HEK293 (cell line): ENCODE results near the gene CACNA1H.

Experiments used
- KLF1 ChIP-seq: fragments of 450-650 bp; formaldehyde crosslinking; IDR thresholded peaks from 2 replicates; pipeline ENCODE4 v1.5.1; 2016; ENCODE audit warnings: missing biosample characterization, missing genetic modification characterization
- OSR2 ChIP-seq: fragments of 450-650 bp; formaldehyde crosslinking; IDR thresholded peaks from 2 replicates; pipeline ENCODE4 v1.5.1; 2016; ENCODE audit warnings: missing biosample characterization, missing genetic modification characterization
- RBAK ChIP-seq: fragments of 450-650 bp; formaldehyde crosslinking; IDR thresholded peaks from 2 replicates; pipeline ENCODE4 v1.5.1; 2016; ENCODE audit warnings: missing biosample characterization, missing genetic modification characterization
- SP2 ChIP-seq: fragments of 450-650 bp; formaldehyde crosslinking; IDR thresholded peaks from 2 replicates; pipeline ENCODE4 v1.5.1; 2016; ENCODE audit warnings: missing biosample characterization, missing genetic modification characterization
- TCF7L2 ChIP-seq: IDR thresholded peaks from 2 replicates; pipeline ENCODE4 v1.6.1; 2011; ENCODE audit warnings: low read depth, mild to moderate bottlenecking, inconsistent platforms, low read length, moderate library complexity, borderline replicate concordance
- ZNF623 ChIP-seq: fragments of 450-650 bp; formaldehyde crosslinking; IDR thresholded peaks from 2 replicates; pipeline ENCODE4 v1.5.1; 2016; ENCODE audit warnings: missing biosample characterization, missing genetic modification characterization
- ZNF654 ChIP-seq: fragments of 450-650 bp; formaldehyde crosslinking; IDR thresholded peaks from 2 replicates; pipeline ENCODE4 v1.5.1; 2016; ENCODE audit warnings: low read depth, missing biosample characterization, missing genetic modification characterization
- ZNF658 ChIP-seq: fragments of 450-650 bp; formaldehyde crosslinking; IDR thresholded peaks from 2 replicates; pipeline ENCODE4; 2016; ENCODE audit warnings: missing biosample characterization, missing genetic modification characterization
- ZNF660 ChIP-seq: fragments of 450-650 bp; IDR thresholded peaks from 2 replicates; pipeline ENCODE4 v1.5.1; 2018; ENCODE audit warnings: missing biosample characterization, mild to moderate bottlenecking, missing genetic modification characterization
- ZNF707 ChIP-seq: fragments of 450-650 bp; formaldehyde crosslinking; IDR thresholded peaks from 2 replicates; pipeline ENCODE4 v1.5.1; 2016; ENCODE audit warnings: missing biosample characterization, missing genetic modification characterization
- ZNF747 ChIP-seq: fragments of 450-650 bp; formaldehyde crosslinking; IDR thresholded peaks from 2 replicates; pipeline ENCODE4 v1.5.1; 2016; ENCODE audit warnings: missing biosample characterization, missing genetic modification characterization
- TF ChIP-seq, protein P1 (sequence below): fragments of 450-650 bp; formaldehyde crosslinking; IDR thresholded peaks from 2 replicates; pipeline ENCODE4 v1.5.1; 2016; ENCODE audit warnings: missing biosample characterization, missing genetic modification characterization
- TF ChIP-seq, protein P2 (sequence below): fragments of 450-650 bp; formaldehyde crosslinking; IDR thresholded peaks from 2 replicates; pipeline ENCODE4 v1.5.1; 2016; ENCODE audit warnings: missing biosample characterization, missing genetic modification characterization
- TF ChIP-seq, protein P3 (sequence below): sonication (generic); formaldehyde crosslinking; IDR thresholded peaks from 2 replicates; pipeline ENCODE4 v1.8.1; 2022; ENCODE audit warnings: mild to moderate bottlenecking, moderate library complexity, missing genetic modification reagents

DNA sequence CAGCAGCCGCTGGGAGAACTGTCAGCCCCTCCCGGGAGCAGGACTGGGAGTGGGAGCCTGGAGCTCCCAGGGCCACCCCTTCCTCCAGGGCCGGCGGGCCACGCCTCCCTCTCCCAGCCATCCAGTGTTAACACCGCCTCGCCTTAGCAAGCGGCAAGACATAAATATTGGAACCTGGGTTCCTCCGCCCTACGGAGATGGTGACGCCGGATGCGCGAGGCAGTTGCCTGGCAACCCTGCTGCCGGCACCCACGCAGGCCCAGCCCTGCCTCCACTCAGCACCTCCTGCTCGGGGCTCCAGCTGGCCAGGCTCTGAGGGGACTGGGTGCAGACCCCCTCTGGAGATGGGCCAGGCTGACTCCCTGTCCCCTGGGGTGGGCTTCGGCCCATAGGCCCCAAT lies 27.4 kb upstream of the CACNA1H start:
- TF ChIP-seq, protein P1, sequence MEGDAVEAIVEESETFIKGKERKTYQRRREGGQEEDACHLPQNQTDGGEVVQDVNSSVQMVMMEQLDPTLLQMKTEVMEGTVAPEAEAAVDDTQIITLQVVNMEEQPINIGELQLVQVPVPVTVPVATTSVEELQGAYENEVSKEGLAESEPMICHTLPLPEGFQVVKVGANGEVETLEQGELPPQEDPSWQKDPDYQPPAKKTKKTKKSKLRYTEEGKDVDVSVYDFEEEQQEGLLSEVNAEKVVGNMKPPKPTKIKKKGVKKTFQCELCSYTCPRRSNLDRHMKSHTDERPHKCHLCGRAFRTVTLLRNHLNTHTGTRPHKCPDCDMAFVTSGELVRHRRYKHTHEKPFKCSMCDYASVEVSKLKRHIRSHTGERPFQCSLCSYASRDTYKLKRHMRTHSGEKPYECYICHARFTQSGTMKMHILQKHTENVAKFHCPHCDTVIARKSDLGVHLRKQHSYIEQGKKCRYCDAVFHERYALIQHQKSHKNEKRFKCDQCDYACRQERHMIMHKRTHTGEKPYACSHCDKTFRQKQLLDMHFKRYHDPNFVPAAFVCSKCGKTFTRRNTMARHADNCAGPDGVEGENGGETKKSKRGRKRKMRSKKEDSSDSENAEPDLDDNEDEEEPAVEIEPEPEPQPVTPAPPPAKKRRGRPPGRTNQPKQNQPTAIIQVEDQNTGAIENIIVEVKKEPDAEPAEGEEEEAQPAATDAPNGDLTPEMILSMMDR (tag by site-specific recombination) = no peak
- TF ChIP-seq SP2 (tag by site-specific recombination) (peak; percentile 70), ZNF707 (tag by site-specific recombination) (no peak), KLF1 (tag by site-specific recombination) (peak; percentile 42), RBAK (tag by site-specific recombination) (no peak), ZNF658 (tag by site-specific recombination) (no peak), ZNF623 (tag by site-specific recombination) (no peak), ZNF660 (tag by site-specific recombination) (no peak), ZNF654 (tag by site-specific recombination) (no peak), OSR2 (tag by site-specific recombination) (peak; percentile 56), TCF7L2 (no peak), ZNF747 (tag by site-specific recombination) (no peak)
- TF ChIP-seq, protein P2, sequence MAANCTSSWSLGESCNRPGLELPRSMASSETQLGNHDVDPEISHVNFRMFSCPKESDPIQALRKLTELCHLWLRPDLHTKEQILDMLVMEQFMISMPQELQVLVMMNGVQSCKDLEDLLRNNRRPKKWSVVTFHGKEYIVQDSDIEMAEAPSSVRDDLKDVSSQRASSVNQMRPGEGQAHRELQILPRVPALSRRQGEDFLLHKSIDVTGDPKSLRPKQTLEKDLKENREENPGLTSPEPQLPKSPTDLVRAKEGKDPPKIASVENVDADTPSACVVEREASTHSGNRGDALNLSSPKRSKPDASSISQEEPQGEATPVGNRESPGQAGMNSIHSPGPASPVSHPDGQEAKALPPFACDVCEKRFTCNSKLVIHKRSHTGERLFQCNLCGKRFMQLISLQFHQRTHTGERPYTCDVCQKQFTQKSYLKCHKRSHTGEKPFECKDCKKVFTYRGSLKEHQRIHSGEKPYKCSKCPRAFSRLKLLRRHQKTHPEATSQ = no peak
- TF ChIP-seq, protein P3, sequence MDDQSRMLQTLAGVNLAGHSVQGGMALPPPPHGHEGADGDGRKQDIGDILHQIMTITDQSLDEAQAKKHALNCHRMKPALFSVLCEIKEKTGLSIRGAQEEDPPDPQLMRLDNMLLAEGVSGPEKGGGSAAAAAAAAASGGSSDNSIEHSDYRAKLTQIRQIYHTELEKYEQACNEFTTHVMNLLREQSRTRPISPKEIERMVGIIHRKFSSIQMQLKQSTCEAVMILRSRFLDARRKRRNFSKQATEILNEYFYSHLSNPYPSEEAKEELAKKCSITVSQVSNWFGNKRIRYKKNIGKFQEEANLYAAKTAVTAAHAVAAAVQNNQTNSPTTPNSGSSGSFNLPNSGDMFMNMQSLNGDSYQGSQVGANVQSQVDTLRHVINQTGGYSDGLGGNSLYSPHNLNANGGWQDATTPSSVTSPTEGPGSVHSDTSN = no peak
